Mesodermal cell (in vitro differentiated cells): ENCODE results near the gene SEC24C.
"Not testable (repeated sequence)": the region's sequence is repeated elsewhere in the genome, so short reads cannot be mapped to it uniquely, and the experiment has no call there.

ENCODE experiments used
- H3K27ac ChIP-seq: 2 replicates; pipeline ENCODE4 v1.7.0; 2013; ENCODE audit warnings: mild to moderate bottlenecking, low read depth, low read length, moderate library complexity; ENCODE audit not compliant: severe bottlenecking
- H3K36me3 ChIP-seq: 2 replicates; pipeline ENCODE4 v1.7.1; 2013; ENCODE audit warnings: mild to moderate bottlenecking, low read length, moderate library complexity; ENCODE audit not compliant: control insufficient read depth, insufficient read depth
- H3K4me1 ChIP-seq: one replicate; pipeline ENCODE4 v1.7.1; 2013; ENCODE audit warnings: mild to moderate bottlenecking, low read length; ENCODE audit not compliant: insufficient read depth, control insufficient read depth, poor library complexity, severe bottlenecking
- H3K4me3 ChIP-seq: 2 replicates; pipeline ENCODE4 v1.7.0; 2013; ENCODE audit warnings: low read length, control low read depth, mild to moderate bottlenecking; ENCODE audit not compliant: insufficient read depth, poor library complexity, severe bottlenecking; ENCODE audit errors: extremely low read depth
- H3K9me3 ChIP-seq: 2 replicates; pipeline ENCODE4 v1.7.1; 2013; ENCODE audit warnings: mild to moderate bottlenecking, low read length, moderate library complexity; ENCODE audit not compliant: control insufficient read depth
- WGBS, 2 experiments: methylation state at CpG; one replicate each; pipeline ENCODE4 v1.1.5; 2013; ENCODE audit warnings: missing lambda C conversion rate in 2 of 2; ENCODE audit not compliant: insufficient coverage in 2 of 2; 5-methylcytosine and 5-hydroxymethylcytosine counted together

Gene SEC24C

GRCh38 chr10:73732426-73732825 lies 11.7 kb upstream of the SEC24C start:
- H3K27ac ChIP-seq = no peak overlapping the region
- H3K9me3 ChIP-seq = no peaks in the 10 kb centered on the region
- no peak overlapping the region for H3K4me3 ChIP-seq
- H3K36me3 ChIP-seq = peaks cover 51% of the 10 kb centered on the region
- no peaks in the 10 kb centered on the region for H3K4me1 ChIP-seq
- 96% methylated on average over 16 to 20 of the region's 20 CpGs for WGBS, 2 experiments

- Histone ChIP-seq H3K27ac (no peak overlapping the region), H3K4me3 (no peak overlapping the region), H3K36me3 (peaks cover 50% of the 10 kb centered on the region), H3K9me3 (no peaks in the 10 kb centered on the region), H3K4me1 (no peaks in the 10 kb centered on the region)
- 94% methylated on average over 63 to 78 of the region's 84 CpGs for WGBS, 2 experiments
These were observed 11.1 kb upstream of the SEC24C start for GRCh38 chr10:73732931-73733623.

DNA sequence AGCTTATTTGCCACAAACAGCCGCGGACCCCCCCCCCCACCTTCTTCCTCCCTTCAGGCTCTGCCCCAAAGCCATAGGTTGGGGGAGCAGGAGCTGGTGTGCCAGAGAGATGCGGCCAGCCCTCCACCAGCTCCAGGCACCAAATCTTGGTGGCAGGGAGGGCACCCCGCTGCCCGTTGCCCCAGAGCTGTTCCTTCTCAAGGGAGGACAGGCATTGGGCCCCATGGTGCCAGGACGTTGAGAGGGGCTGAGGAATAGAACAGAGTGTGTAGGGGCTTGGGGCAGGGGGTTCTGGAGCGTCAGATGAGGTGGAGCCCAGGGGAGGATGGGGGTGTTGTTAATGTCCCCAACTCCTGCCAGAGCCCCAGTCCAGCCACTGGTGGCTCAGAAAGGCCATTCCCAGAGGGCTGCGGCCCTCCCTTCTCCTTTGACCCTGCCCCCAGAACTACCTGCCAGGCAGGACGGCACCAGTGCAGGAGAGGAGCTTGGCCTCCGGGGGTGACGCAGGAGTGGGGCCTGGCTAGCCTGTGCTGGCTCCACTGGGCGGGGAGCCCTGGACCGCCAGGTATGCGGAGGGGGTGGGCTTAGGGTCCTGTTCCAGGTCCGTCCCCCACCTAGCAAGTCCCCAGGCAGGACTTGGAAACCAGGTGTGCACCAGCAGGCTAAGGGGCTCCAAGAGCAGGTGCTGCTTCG lies 10.0 kb upstream of the SEC24C start:
- Histone ChIP-seq H3K4me3 (no peak overlapping the region), H3K36me3 (peaks cover 48% of the 10 kb centered on the region), H3K9me3 (no peaks in the 10 kb centered on the region), H3K27ac (no peak overlapping the region), H3K4me1 (no peaks in the 10 kb centered on the region)
- 93 to 98% methylated on average over 8 to 11 of the region's 16 CpGs for WGBS, 2 experiments

- H3K4me1 ChIP-seq = no peaks in the 10 kb centered on the region
- H3K4me3 ChIP-seq = no peak overlapping the region
- H3K27ac ChIP-seq = no peak overlapping the region
- peaks cover 48% of the 10 kb centered on the region for H3K36me3 ChIP-seq
- H3K9me3 ChIP-seq = no peaks in the 10 kb centered on the region
- WGBS, 2 experiments = 60 to 100% methylated on average over 1 to 4 of the region's 5 CpGs
These were observed 9.3 kb upstream of the SEC24C start for GRCh38 chr10:73734796-73735305.

GRCh38 chr10:73740501-73741254 lies 3.5 kb upstream of the SEC24C start:
- 95 to 100% methylated on average over 9 to 14 of the region's 18 CpGs for WGBS, 2 experiments
- not testable (repeated sequence) for H3K4me1 ChIP-seq, H3K27ac ChIP-seq, H3K9me3 ChIP-seq, H3K4me3 ChIP-seq
- peaks cover 22% of the 10 kb centered on the region for H3K36me3 ChIP-seq

GRCh38 chr10:73742454-73742734 lies 1.8 kb upstream of the SEC24C start:
- WGBS, 2 experiments = 91% methylated on average over 5 of the region's 5 CpGs
- Histone ChIP-seq H3K27ac (no peak overlapping the region), H3K4me3 (no peak overlapping the region), H3K9me3 (no peaks in the 10 kb centered on the region), H3K36me3 (peaks cover 34% of the 10 kb centered on the region), H3K4me1 (peaks cover 5% of the 10 kb centered on the region)

DNA sequence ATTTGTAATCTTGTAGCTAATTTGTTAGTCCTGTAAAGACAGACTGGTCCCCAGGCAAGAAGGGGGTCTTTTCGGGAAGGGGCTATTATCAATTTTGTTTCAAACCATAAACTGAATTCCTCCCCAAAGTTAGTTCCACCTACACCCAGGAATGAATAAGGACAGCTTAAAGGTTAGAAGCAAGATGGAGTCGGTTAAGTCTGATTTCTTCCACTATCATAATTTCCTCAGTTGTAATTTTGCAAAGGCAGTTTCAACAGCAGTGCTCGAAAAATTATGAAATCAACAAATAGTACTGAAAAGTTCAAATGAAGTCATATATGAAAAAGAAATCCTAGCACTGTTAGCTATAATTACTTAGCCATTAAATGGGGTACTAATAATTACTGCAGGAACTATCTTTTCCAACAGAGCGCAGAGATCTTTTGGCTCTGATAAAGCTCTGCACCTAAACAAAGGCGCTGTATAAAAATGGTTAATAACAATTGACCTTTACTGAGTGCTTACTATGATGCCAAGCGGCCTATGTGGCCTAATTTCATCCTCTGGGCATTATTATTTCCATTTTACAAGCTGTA lies 756 bp upstream of the SEC24C start:
- H3K4me3 ChIP-seq = peak overlapping the region; percentile 94
- WGBS, 2 experiments = 0 to 44% methylated on average over 2 to 3 of the region's 6 CpGs

DNA sequence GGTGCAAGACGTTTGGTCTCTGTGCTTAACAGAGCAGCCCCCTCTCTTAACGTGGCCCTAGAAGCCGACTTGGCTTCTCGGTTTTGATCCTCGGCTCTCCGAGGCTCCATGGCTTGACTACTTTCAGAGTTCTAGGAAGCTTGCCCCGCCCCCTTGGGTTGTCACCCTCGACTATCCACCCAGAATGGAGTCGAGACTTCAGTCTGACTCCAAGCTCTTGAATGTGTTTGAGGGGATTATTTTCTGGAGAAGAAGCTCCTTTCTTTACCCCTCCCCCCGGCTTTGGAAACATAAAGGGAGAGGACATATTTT lies 448 bp downstream of the SEC24C start:
- Histone ChIP-seq H3K27ac (peak overlapping the region; percentile 99), H3K4me1 (peaks cover 5% of the 10 kb centered on the region), H3K36me3 (peaks cover 45% of the 10 kb centered on the region), H3K9me3 (no peaks in the 10 kb centered on the region), H3K4me3 (peak overlapping the region; percentile 94)
- WGBS, 2 experiments = 0% methylated on average over 4 to 6 of the region's 10 CpGs

More for the DNA sequence above, 756 bp upstream of the SEC24C start:
- peaks cover 5% of the 10 kb centered on the region for H3K4me1 ChIP-seq
- H3K9me3 ChIP-seq = no peaks in the 10 kb centered on the region
- peak overlapping the region; percentile 99 for H3K27ac ChIP-seq
- peaks cover 33% of the 10 kb centered on the region for H3K36me3 ChIP-seq

DNA sequence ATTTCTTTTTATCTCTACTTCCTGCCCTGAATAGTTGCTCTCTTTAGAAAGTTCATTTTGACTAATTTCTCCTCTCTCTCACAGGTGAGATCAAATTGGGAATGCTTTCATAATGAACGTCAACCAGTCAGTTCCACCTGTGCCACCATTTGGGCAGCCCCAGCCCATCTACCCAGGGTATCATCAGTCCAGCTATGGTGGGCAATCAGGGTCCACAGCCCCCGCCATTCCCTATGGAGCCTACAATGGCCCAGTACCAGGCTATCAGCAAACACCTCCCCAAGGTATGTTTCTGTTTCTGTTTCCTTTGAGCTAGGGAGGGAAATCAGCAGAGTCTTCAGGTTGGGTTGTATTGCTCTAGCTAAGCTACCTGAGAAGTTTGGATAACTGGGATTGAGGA lies 2.5 kb downstream of the SEC24C start:
- H3K27ac ChIP-seq = no peak overlapping the region
- H3K4me3 ChIP-seq = no peak overlapping the region
- H3K9me3 ChIP-seq = no peaks in the 10 kb centered on the region
- H3K36me3 ChIP-seq = peaks cover 62% of the 10 kb centered on the region
- H3K4me1 ChIP-seq = peaks cover 5% of the 10 kb centered on the region
- 89% methylated on average over 1 of the region's 2 CpGs; no CpG with 5 or more reads in 1 of the 2 experiments for WGBS, 2 experiments

DNA sequence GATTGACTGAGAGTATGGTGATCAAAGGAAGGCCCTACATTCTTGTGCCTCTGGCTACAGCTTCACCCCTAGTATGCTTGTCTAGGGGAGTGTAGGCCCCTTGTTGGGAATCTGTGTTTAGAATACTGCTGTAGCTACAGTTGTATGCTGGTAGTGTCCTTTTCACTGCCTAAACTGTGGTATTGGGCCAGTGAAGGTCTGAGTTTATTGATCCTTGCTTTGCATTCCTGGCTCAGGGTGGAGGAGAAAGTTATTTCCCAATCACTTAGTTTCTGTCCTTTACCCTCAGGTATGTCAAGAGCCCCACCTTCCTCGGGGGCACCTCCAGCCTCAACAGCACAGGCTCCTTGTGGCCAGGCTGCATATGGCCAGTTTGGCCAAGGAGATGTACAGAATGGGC lies 6.6 kb downstream of the SEC24C start:
- no peak overlapping the region for H3K27ac ChIP-seq
- H3K36me3 ChIP-seq = peaks cover 89% of the 10 kb centered on the region
- H3K4me3 ChIP-seq = no peak overlapping the region
- 100% methylated on average over 1 of the region's 1 CpG for WGBS, 2 experiments
- H3K9me3 ChIP-seq = no peaks in the 10 kb centered on the region
- H3K4me1 ChIP-seq = no peaks in the 10 kb centered on the region
